ENCODE measurements around the gene RHEX. TPM values are rescaled to one million over a fixed set of nuclear protein-coding genes. Genes with fewer than 3 reads are reported as not detected.
"Not testable (repeated sequence)": the region's sequence is repeated elsewhere in the genome, so short reads cannot be mapped to it uniquely, and the experiment has no call there.

RHEX gene
- total RNA-seq, 1 donor from 2014 or later = not detected

DNA sequence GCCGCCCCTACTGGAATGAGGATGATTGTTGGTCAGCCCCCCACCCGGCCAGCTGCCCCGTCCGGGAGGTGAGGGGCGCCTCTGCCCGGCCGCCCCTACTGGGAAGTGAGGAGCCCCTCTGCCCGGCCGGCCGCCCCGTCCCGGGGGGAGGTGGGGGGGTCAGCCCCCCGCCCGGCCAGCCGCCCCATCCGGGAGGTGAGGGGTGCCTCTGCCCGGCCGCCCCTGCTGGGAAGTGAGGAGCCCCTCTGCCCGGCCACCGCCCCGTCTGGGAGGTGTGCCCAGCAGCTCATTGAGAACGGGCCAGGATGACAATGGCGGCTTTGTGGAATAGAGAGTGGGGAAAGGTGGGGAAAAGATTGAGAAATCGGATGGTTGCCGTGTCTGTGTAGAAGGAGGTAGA, 11.5 kb downstream of the RHEX start:
- not testable (repeated sequence) for H3K4me3 ChIP-seq (ENCODE audit: insufficient read depth, low read depth, low read length); H3K27ac Mint-ChIP-seq (ENCODE audit: unreplicated experiment); FAIRE-seq; H3K4me2 ChIP-seq (ENCODE audit: low read length); DNase-seq (ENCODE audit: low read depth); H3K9ac ChIP-seq (ENCODE audit: low read length); H2AFZ ChIP-seq (ENCODE audit: low read depth, low read length); H3K36me3 Mint-ChIP-seq (ENCODE audit: low read depth, unreplicated experiment); H3K4me1 ChIP-seq (ENCODE audit: insufficient read depth, low read length); H3K9me3 ChIP-seq (ENCODE audit: insufficient read depth, low read depth, low read length); H4K20me1 ChIP-seq (ENCODE audit: insufficient read depth, low read length); H3K27ac ChIP-seq (ENCODE audit: low read depth, low read length); H3K4me1 Mint-ChIP-seq (ENCODE audit: low read depth, unreplicated experiment); H3K79me2 ChIP-seq (ENCODE audit: insufficient read depth, low read length); H3K4me3 Mint-ChIP-seq (ENCODE audit: unreplicated experiment); H3K9me3 Mint-ChIP-seq (ENCODE audit: unreplicated experiment); H3K36me3 ChIP-seq (ENCODE audit: insufficient read depth, low read length)
- H3K27me3 Mint-ChIP-seq (ENCODE audit: low read depth, unreplicated experiment) = peaks cover 32% of the 10 kb centered on the region
- H3K27me3 ChIP-seq (ENCODE audit: insufficient read depth, low read length) = peaks cover 14% of the 10 kb centered on the region

DNA sequence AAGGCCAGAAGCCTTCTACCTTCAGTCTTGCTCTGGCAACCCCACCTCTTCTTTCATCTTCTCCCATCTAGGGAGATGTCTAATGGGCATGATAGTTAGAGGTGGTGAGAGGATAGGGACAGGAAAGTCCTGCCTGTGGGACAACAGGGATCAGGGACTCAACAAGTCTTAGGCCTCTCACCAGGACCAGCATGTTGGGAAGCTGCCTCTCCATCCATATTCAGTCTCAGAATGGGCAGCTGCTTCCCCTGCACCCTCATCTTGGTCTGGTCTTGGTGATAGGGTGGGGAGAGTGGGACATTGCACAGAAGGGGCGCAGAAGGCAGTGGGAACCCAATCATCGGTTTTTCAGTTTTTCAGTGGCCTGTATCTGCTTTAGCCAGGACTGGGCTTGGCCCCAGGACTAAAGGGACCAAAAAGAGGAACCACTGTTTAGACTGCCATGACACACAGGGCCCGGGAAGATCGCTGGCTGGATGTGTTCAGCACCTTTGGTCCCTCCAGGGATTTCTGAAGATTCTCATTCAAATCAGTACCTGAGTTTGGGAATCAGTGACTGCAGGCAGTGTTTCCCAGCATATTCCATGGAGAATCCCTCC, 12.7 kb downstream of the RHEX start:
- H3K36me3 ChIP-seq (ENCODE audit: insufficient read depth, low read length) = no peaks in the 10 kb centered on the region
- H4K20me1 ChIP-seq (ENCODE audit: insufficient read depth, low read length) = no peaks in the 10 kb centered on the region
- peaks cover 31% of the 10 kb centered on the region for H3K27me3 Mint-ChIP-seq (ENCODE audit: low read depth, unreplicated experiment)
- no peak overlapping the region for H3K9ac ChIP-seq (ENCODE audit: low read length)
- H2AFZ ChIP-seq (ENCODE audit: low read depth, low read length) = no peak overlapping the region
- no peak overlapping the region for H3K4me3 Mint-ChIP-seq (ENCODE audit: unreplicated experiment)
- H3K27ac Mint-ChIP-seq (ENCODE audit: unreplicated experiment) = no peak overlapping the region
- H3K4me3 ChIP-seq (ENCODE audit: insufficient read depth, low read depth, low read length) = no peak overlapping the region
- FAIRE-seq (no peak), DNase-seq (ENCODE audit: low read depth) (no peak)
- peaks cover 3% of the 10 kb centered on the region for H3K9me3 ChIP-seq (ENCODE audit: insufficient read depth, low read depth, low read length)
- no peaks in the 10 kb centered on the region for H3K4me1 ChIP-seq (ENCODE audit: insufficient read depth, low read length)
- no peaks in the 10 kb centered on the region for H3K36me3 Mint-ChIP-seq (ENCODE audit: low read depth, unreplicated experiment)
- H3K4me1 Mint-ChIP-seq (ENCODE audit: low read depth, unreplicated experiment) = peaks cover 8% of the 10 kb centered on the region
- H3K27me3 ChIP-seq (ENCODE audit: insufficient read depth, low read length) = peaks cover 14% of the 10 kb centered on the region
- no peak overlapping the region for H3K4me2 ChIP-seq (ENCODE audit: low read length)
- H3K27ac ChIP-seq (ENCODE audit: low read depth, low read length) = no peak overlapping the region
- TF ChIP-seq, protein P1, sequence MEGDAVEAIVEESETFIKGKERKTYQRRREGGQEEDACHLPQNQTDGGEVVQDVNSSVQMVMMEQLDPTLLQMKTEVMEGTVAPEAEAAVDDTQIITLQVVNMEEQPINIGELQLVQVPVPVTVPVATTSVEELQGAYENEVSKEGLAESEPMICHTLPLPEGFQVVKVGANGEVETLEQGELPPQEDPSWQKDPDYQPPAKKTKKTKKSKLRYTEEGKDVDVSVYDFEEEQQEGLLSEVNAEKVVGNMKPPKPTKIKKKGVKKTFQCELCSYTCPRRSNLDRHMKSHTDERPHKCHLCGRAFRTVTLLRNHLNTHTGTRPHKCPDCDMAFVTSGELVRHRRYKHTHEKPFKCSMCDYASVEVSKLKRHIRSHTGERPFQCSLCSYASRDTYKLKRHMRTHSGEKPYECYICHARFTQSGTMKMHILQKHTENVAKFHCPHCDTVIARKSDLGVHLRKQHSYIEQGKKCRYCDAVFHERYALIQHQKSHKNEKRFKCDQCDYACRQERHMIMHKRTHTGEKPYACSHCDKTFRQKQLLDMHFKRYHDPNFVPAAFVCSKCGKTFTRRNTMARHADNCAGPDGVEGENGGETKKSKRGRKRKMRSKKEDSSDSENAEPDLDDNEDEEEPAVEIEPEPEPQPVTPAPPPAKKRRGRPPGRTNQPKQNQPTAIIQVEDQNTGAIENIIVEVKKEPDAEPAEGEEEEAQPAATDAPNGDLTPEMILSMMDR (IDR thresholded peaks at IDR 0.05; ENCODE audit: insufficient read depth, low read depth, low read length) = no peak
- TF ChIP-seq EZH2 (IDR thresholded peaks at IDR 0.05; ENCODE audit: insufficient read depth, low read length) = no peak
- peaks cover 2% of the 10 kb centered on the region for H3K9me3 Mint-ChIP-seq (ENCODE audit: unreplicated experiment)
- H3K79me2 ChIP-seq (ENCODE audit: insufficient read depth, low read length) = no peaks in the 10 kb centered on the region

DNA sequence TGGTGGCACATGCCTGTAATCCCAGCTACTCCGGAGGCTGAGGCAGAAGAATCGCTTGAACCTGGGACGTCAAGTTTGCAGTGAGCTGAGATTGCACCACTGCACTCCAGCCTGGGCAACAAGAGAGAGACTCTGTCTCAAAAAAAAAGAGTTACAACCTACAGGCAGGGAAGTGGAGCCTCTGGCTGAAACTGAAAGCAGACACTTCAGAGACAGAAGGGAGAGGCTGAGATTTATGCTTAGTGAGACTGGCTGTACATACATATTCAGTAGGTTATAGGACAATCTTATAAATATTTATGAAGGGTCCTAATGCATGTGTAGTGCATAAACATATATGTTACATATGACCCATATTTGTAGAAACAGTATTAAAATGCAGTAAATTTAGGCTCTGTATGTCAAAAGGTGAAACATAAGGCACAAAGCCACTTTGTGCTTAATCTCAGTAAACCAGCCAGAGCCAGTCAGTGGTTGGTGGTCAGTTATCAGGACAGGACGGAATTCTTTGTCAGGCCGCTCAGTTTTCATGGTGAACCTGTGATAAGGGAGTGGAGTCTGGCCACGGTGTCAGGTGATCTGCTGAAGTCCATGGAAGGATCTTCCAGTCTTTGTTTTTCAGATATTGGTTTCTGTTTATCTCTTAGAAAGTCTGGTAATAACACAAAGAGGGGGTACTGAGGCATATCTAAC, 13.7 kb downstream of the RHEX start:
- H3K9me3 ChIP-seq (ENCODE audit: insufficient read depth, low read depth, low read length) = peaks cover 3% of the 10 kb centered on the region
- FAIRE-seq (no peak), DNase-seq (ENCODE audit: low read depth) (no peak)
- Mint-ChIP-seq H3K4me1 (ENCODE audit: low read depth, unreplicated experiment) (peaks cover 8% of the 10 kb centered on the region), H3K27ac (ENCODE audit: unreplicated experiment) (peak overlapping the region; percentile 12), H3K4me3 (ENCODE audit: unreplicated experiment) (no peak overlapping the region), H3K36me3 (ENCODE audit: low read depth, unreplicated experiment) (no peaks in the 10 kb centered on the region), H3K9me3 (ENCODE audit: unreplicated experiment) (peaks cover 2% of the 10 kb centered on the region), H3K27me3 (ENCODE audit: low read depth, unreplicated experiment) (peaks cover 28% of the 10 kb centered on the region)
- no peaks in the 10 kb centered on the region for H4K20me1 ChIP-seq (ENCODE audit: insufficient read depth, low read length)
- no peak overlapping the region for H3K9ac ChIP-seq (ENCODE audit: low read length)
- H3K27ac ChIP-seq (ENCODE audit: low read depth, low read length) = no peak overlapping the region
- H3K27me3 ChIP-seq (ENCODE audit: insufficient read depth, low read length) = peaks cover 14% of the 10 kb centered on the region
- H3K4me3 ChIP-seq (ENCODE audit: insufficient read depth, low read depth, low read length) = no peak overlapping the region
- no peak overlapping the region for H2AFZ ChIP-seq (ENCODE audit: low read depth, low read length)
- H3K79me2 ChIP-seq (ENCODE audit: insufficient read depth, low read length) = no peaks in the 10 kb centered on the region
- H3K4me2 ChIP-seq (ENCODE audit: low read length) = no peak overlapping the region
- H3K4me1 ChIP-seq (ENCODE audit: insufficient read depth, low read length) = no peaks in the 10 kb centered on the region
- TF ChIP-seq EZH2 (IDR thresholded peaks at IDR 0.05; ENCODE audit: insufficient read depth, low read length) = no peak
- TF ChIP-seq, protein P1 (IDR thresholded peaks at IDR 0.05; ENCODE audit: insufficient read depth, low read depth, low read length) = no peak
- no peaks in the 10 kb centered on the region for H3K36me3 ChIP-seq (ENCODE audit: insufficient read depth, low read length)
